ENCODE results near the gene GPR55.

GPR55 gene

GRCh38 chr2:230877759-230878598 lies 47.1 kb downstream of the GPR55 start:
- DNase-seq: peak; percentile 69

DNA sequence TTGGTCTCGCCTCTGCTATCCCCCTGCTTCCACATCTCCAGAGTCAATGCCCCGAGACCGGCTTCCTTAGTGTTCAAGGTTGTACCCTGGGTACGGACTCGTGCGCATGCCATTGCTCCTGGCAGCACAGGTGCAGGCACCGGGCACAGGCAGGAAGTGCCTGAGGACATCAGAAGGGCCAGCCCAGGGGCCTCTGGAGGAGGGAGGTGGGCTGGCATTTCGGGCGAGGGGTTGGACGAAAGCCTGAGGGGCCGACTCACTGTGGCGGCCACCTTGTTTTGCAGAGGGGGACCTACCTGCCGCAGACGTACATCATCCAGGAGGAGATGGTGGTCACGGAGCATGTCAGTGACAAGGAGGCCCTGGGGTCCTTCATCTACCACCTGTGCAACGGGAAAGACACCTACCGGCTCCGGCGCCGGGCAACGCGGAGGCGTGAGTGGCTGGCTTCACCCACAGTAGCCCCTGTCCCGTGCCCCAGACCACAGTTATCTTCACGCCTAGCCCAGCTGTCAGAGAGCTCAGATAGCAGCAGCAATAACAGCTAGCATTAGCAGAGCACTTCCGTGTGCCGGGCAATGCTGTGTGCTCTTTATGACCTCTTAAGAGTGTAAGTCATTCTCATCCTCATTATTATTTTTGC lies 47.8 kb downstream of the GPR55 start:
- DNase-seq: no peak

DNA sequence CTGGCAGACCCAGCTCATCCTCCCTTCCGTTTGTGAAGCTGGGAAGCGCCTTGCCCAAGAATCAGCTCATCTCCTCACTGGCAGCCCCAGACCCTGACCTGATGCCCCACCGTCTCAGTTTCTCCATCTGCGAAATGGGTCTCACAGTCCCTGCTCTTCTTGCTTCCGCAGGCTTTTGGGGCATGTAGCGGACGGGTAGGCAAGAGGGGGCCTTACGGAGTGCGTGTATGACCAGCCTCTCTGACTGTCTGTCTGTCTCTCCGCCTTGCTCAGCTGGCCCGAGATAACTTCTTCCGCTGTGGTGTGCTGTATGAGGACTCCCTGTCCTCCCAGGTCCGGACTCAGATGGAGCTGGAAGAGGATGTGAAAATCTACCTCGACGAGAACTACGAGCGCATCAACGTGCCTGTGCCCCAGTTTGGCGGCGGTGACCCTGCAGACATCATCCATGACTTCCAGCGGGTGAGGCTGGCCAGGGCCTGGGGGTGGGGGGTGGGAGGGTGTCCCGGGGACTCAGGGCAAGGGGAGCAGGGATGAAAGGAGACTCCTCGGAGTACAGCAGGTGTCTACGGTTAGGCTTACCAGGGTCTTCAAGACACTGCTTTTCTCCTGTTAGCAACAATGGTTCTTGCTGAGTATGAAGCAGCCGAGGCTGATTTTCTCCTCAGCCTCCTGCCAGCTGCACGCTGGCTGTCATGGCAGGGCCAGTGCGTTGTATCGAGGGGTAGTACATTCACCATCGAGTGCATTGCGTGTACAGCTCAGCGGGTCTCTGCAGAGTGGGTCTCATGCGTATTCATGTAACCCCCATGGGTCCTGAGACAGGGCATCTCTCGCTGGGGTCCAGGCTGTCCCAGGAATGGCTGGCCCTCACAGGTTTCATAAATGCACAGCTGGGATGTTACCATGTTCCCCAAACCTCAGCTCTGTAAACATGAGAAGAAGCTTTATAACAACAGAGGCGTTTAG lies 49.4 kb downstream of the GPR55 start:
- no peak for DNase-seq

- DNase-seq: no peak
Observed at GRCh38 chr2:230874876-230875275, 50.2 kb downstream of the GPR55 start.

GRCh38 chr2:230874456-230874855 lies 50.6 kb downstream of the GPR55 start:
- no peak for DNase-seq

- DNase-seq: no peak
Observed at GRCh38 chr2:230873661-230874401, 51.2 kb downstream of the GPR55 start.

- DNase-seq: no peak
Observed at GRCh38 chr2:230872968-230873660, 51.9 kb downstream of the GPR55 start.

DNA sequence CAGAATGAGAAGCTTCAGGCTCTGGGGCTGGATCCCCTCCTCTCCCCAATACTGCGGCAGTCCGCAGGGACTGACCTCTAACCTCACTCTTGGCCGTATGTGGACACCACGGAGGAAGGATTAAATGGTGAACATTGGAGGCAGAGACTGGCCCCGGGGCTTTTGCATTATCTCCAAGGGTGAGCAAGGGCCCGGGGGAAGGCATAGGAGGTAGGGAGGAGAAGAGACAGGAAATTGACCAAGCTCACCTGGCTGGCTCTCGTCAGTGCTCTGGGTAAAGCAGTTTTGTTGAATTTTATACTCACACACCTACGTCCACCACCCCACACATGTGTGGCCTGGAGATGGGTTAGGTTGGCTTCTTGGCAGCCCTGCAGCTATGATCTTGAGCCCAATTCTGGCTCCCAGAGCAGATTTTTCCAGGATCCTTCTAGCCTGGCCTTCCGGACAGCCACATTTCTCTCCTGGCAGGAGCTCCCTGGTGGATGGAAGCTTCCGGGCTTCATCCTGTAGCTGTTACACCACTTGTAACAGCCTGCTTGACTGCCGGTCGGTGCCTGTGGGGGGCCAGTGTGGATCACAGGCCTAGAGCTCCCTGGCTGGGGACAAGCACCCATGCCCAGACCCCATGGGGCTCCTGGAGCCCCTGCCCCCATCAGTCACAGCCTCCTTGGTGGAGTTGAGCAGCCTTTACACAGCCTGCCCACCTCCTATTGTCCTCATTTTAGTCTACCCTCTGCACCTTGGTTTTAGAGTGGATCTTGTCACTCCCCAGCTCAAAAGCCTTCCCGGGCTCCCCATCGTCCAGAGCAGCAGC lies 52.7 kb downstream of the GPR55 start:
- DNase-seq: no peak

- DNase-seq: no peak
Observed at GRCh38 chr2:230871361-230872150, 53.5 kb downstream of the GPR55 start.

DNA sequence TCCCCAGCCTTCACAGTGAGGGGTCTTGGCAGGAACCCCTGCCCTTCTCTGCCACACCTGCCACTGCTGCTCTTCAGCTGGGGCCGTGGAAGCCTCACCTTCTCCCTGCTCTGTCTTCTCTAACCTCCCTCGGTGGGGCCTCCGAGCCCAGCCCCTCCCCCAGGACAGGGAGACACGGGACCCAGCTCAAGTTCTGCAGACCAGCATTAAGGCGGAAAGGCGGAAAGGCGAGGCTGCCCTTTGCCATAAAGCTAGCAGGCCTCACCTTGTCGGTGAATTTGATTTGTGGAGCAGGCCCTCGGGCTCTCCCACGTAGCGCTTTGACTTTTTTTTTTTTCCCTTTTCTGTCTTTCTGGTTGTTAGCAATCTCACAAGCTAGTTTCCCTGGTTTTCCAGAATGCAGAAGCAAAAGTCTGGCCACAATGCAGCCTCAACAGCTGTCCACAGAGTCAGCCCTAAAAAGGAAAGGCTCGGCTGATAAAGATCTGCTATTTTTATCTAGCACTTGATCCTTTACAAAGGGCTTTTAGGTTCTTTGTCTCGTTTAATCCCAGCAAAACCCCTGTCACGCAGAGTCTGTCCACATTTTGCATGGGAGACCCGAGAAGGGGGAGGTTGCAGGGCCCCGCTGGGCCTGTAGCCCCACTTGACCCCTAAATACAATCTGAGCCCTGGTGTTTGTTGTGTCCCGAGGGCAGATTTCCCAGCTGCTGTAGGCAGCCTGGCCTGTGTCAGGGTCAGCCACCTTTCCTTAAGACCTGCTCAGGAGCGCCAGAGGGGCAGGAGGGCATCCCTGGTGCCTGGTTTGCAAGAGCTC lies 54.3 kb downstream of the GPR55 start:
- DNase-seq: no peak

GRCh38 chr2:230869914-230870543 lies 55.0 kb downstream of the GPR55 start:
- DNase-seq: no peak

DNA sequence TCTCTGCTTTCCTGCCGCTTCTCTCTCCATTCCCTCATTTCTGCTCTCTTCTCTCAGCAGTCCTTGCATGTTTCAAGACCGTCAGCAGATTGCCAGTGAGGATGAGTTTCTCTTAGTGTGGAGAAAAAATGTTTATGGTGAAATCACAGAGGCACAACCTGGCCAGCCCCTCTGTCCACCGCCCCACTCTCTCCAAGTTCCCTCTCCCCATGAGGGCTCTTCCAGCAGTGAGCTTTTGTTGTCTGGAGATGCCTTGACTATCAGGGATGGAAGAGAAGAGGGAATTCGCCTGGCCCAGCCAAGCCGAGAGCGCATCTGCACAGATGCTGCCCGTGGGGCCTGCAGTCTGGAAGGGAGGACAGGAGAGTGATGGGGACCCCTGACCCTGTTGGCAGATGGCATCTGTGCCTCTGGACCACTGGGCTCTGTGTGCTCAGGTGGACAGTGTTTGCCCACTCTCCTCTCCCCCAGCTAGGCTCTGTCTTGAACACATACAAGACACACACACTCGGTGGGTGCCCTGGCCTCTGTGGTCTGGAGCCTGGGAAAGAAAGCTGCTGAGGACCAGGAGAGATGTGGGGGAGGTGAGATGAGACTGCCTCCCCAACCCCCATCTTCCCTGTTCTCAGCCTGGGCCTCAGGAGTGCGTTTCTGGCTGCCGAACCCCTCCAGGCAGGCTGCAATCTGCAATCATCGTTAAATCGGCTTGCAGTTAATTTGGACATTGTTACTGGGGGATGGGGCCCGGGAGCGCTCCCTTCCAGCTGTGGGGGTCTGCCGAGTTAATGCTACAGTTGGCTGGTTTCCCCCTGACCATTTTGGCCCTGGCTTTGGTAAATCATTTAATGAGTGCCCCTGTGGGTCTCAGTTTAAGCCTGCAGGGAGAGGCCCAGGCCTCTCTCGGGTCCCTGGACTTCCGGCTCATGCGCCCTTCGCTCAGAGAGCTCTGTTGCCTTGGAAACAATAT lies 55.8 kb downstream of the GPR55 start:
- DNase-seq: no peak

DNA sequence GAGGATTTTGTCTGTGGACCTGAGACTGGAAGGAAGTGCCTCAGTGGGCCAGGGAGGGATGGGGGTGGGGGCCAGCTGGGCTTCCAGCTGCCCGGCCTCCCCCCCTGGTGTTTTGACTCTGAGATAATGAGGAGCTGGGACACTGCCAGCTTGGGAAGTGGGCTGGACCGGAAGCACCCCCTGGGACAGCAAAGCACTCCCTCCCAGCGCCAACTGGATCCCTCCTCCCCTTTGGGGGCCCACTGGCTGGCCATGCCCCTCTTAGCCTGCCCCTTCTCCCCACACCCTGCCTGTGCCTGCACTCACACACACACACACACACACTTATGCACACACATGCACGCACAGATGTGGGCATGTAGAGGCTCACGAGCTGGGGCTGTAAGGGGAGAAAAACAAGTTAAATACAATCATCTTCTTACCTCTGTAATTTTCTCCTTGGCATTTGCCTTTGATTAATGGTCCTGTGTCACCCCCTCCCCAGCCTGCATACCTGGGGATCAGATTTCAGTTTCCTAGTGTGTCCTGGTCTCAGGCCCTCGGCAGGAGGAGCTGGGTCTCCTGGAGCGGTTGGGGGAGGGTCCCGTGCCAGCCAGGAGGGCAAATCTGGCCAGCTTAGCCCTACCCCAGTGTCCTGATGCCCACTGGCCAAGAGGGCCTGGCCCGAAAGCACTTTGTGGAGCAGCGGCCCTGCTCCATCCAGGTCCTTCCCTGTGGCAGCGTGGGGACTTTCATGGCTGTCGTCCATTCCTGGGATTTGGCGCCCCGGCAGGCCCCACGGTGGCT lies 56.7 kb downstream of the GPR55 start:
- no peak for DNase-seq

- DNase-seq: peak; percentile 74
Observed at GRCh38 chr2:230866756-230867523, 58.1 kb downstream of the GPR55 start.

Data from CD4-positive, alpha-beta T cell treated with Interleukin-12 subunit alpha and Interleukin-12 subunit beta, for 1 hour (primary cell).